Measurements from ENCODE around the gene CEP162.

GRCh38 chr6:84249724-84250123 is 22.3 kb upstream of the CEP162 start:
- TF ChIP-seq, protein P1, sequence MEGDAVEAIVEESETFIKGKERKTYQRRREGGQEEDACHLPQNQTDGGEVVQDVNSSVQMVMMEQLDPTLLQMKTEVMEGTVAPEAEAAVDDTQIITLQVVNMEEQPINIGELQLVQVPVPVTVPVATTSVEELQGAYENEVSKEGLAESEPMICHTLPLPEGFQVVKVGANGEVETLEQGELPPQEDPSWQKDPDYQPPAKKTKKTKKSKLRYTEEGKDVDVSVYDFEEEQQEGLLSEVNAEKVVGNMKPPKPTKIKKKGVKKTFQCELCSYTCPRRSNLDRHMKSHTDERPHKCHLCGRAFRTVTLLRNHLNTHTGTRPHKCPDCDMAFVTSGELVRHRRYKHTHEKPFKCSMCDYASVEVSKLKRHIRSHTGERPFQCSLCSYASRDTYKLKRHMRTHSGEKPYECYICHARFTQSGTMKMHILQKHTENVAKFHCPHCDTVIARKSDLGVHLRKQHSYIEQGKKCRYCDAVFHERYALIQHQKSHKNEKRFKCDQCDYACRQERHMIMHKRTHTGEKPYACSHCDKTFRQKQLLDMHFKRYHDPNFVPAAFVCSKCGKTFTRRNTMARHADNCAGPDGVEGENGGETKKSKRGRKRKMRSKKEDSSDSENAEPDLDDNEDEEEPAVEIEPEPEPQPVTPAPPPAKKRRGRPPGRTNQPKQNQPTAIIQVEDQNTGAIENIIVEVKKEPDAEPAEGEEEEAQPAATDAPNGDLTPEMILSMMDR (IDR thresholded peaks at IDR 0.05; ENCODE audit: insufficient read depth, low read length, poor library complexity, severe bottlenecking): no peak
- no peak for TF ChIP-seq EZH2phosphoT487 (conservative IDR thresholded peaks at IDR 0.05; ENCODE audit: low read length)
